HepG2 (cell line): ENCODE data around the gene ANKRD11. TPM values are rescaled to one million over a fixed set of nuclear protein-coding genes. Genes with fewer than 3 reads are reported as not detected.

Source experiments
- ATRX ChIP-seq: sonication (generic); formaldehyde crosslinking; IDR thresholded peaks from 2 replicates; pipeline ENCODE4 v1.4.0; 2020; ENCODE audit warnings: missing genetic modification reagents, borderline replicate concordance
- ELF3 ChIP-seq: IDR thresholded peaks from 2 replicates; pipeline ENCODE4 v1.6.1; 2016; ENCODE audit warnings: missing genetic modification reagents, missing compliant biosample characterization
- GATA4 ChIP-seq: sonication (generic); IDR thresholded peaks from 2 replicates; pipeline ENCODE4 v1.6.1; 2016; ENCODE audit warnings: antibody characterized with exemption, low read depth, borderline replicate concordance
- HNRNPUL1 ChIP-seq: fragments of 200-400 bp; formaldehyde crosslinking; IDR thresholded peaks from 2 replicates; pipeline ENCODE4 v1.6.1; 2017; ENCODE audit warnings: low read depth, mild to moderate bottlenecking, low read length, moderate library complexity
- MXD3 ChIP-seq: IDR thresholded peaks from 2 replicates; pipeline ENCODE4 v1.6.1; 2016; ENCODE audit warnings: mild to moderate bottlenecking, missing biosample characterization, missing genetic modification reagents
- NAIF1 ChIP-seq: sonication (generic); formaldehyde crosslinking; IDR thresholded peaks from 2 replicates; pipeline ENCODE4 v1.5.0; 2020; ENCODE audit warnings: mild to moderate bottlenecking, missing genetic modification reagents, borderline replicate concordance
- NBN ChIP-seq: fragments of 450-650 bp; conservative IDR thresholded peaks from 2 replicates; pipeline ENCODE4 v1.6.1; 2017
- NCOA5 ChIP-seq: sonication (generic); formaldehyde crosslinking; IDR thresholded peaks from 2 replicates; pipeline ENCODE4 v1.4.0; 2020; ENCODE audit warnings: missing genetic modification reagents
- NFIB ChIP-seq: sonication (generic); formaldehyde crosslinking; IDR thresholded peaks from 2 replicates; pipeline ENCODE4 v1.9.0; 2021; ENCODE audit warnings: missing genetic modification reagents, mild to moderate bottlenecking, borderline replicate concordance
- NFYC ChIP-seq: IDR thresholded peaks from 2 replicates; pipeline ENCODE4 v1.6.1; 2016; ENCODE audit warnings: missing genetic modification reagents, missing compliant biosample characterization
- NR2F2 ChIP-seq: IDR thresholded peaks from 2 replicates; pipeline ENCODE4 v1.6.1; 2012; ENCODE audit warnings: low read depth, inconsistent platforms, borderline replicate concordance
- PLRG1 ChIP-seq: fragments of 450-650 bp; conservative IDR thresholded peaks from 2 replicates; pipeline ENCODE4 v1.6.1; 2016
- SALL2 ChIP-seq: sonication (generic); formaldehyde crosslinking; IDR thresholded peaks from 2 replicates; pipeline ENCODE4 v1.8.1; 2023; ENCODE audit warnings: mild to moderate bottlenecking, missing genetic modification reagents, inconsistent platforms
- STAT5B ChIP-seq: sonication (generic); formaldehyde crosslinking; IDR thresholded peaks from 2 replicates; pipeline ENCODE4 v1.4.0; 2020; ENCODE audit warnings: missing genetic modification reagents
- TCF7L2 ChIP-seq: IDR thresholded peaks from 2 replicates; pipeline ENCODE4 v1.6.1; 2011; ENCODE audit warnings: mild to moderate bottlenecking, low read depth, low read length, moderate library complexity
- ZNF33A ChIP-seq: sonication (generic); formaldehyde crosslinking; IDR thresholded peaks from 2 replicates; pipeline ENCODE4 v1.5.1; 2020; ENCODE audit warnings: missing genetic modification reagents, mild to moderate bottlenecking, moderate library complexity, borderline replicate concordance
- ZNF552 ChIP-seq: sonication (generic); formaldehyde crosslinking; IDR thresholded peaks from 2 replicates; pipeline ENCODE4 v1.9.0; 2022; ENCODE audit warnings: missing genetic modification reagents, mild to moderate bottlenecking, borderline replicate concordance
- ZNF557 ChIP-seq: sonication (generic); formaldehyde crosslinking; IDR thresholded peaks from 2 replicates; pipeline ENCODE4 v1.4.0; 2020; ENCODE audit warnings: missing genetic modification reagents
- ZNF572 ChIP-seq: sonication (generic); formaldehyde crosslinking; IDR thresholded peaks from 2 replicates; pipeline ENCODE4 v1.5.1; 2020; ENCODE audit warnings: mild to moderate bottlenecking, missing genetic modification reagents
- ZNF678 ChIP-seq: sonication (generic); formaldehyde crosslinking; IDR thresholded peaks from 2 replicates; pipeline ENCODE4 v1.4.0; 2020; ENCODE audit warnings: mild to moderate bottlenecking, missing genetic modification reagents
- ZNF83 ChIP-seq: sonication (generic); formaldehyde crosslinking; IDR thresholded peaks from 2 replicates; pipeline ENCODE4 v1.4.0; 2020; ENCODE audit warnings: missing genetic modification reagents, mild to moderate bottlenecking, borderline replicate concordance
- ZSCAN21 ChIP-seq: sonication (generic); formaldehyde crosslinking; IDR thresholded peaks from 2 replicates; pipeline ENCODE4 v1.8.0; 2022; ENCODE audit warnings: mild to moderate bottlenecking, missing genetic modification reagents, moderate library complexity, borderline replicate concordance
- polyA plus RNA-seq, 8 experiments: library from polyadenylated mRNA; depleted of rRNA in 3 of 8; stranded (reverse) in 7 of 8; unstranded in 1 of 8; fragments of >200 nt; fragmentation: Illumina TruSeq in 4 of 8; extraction: Trizol in 4 of 8; gene quantifications; 2 replicates each; pipeline versions ENCODE4 v1.2.1 to v1.2.3, GENCODE V29; 2011 to 2016; ENCODE audit warnings: low read depth in 4 of 8, missing spikeins in 1 of 8, mixed read lengths in 1 of 8; ENCODE audit not compliant: insufficient read depth in 1 of 8
- total RNA-seq, 5 experiments: library from RNA; depleted of rRNA; stranded (reverse); fragments of >200 nt; fragmentation: Illumina TruSeq; extraction: Trizol; gene quantifications; 2 replicates each; pipeline ENCODE4 v1.2.3, GENCODE V29; 2016; ENCODE audit warnings: low read depth in 1 of 5
- TF ChIP-seq, protein P1 (sequence below): sonication (generic); formaldehyde crosslinking; IDR thresholded peaks from 2 replicates; pipeline ENCODE4 v1.5.0; 2020; ENCODE audit warnings: missing genetic modification reagents
- TF ChIP-seq, protein P2 (sequence below): sonication (generic); formaldehyde crosslinking; conservative IDR thresholded peaks from 2 replicates; pipeline ENCODE4 v1.8.0; 2022; ENCODE audit warnings: low read depth, missing genetic modification reagents
- TF ChIP-seq, protein P3 (sequence below): sonication (generic); formaldehyde crosslinking; IDR thresholded peaks from 2 replicates; pipeline ENCODE4 v1.5.0; 2020; ENCODE audit warnings: mild to moderate bottlenecking, low read depth, missing genetic modification reagents, borderline replicate concordance
- TF ChIP-seq, protein P4 (sequence below): sonication (generic); formaldehyde crosslinking; IDR thresholded peaks from 2 replicates; pipeline ENCODE4 v1.4.0; 2020; ENCODE audit warnings: mild to moderate bottlenecking, missing genetic modification reagents

The ANKRD11 gene
- total and polyA plus RNA-seq, 2 of the 13 experiments (the other 11 are each of a cell fraction or from before 2014, with no cell fraction given): 21.4 to 38.4 TPM

DNA sequence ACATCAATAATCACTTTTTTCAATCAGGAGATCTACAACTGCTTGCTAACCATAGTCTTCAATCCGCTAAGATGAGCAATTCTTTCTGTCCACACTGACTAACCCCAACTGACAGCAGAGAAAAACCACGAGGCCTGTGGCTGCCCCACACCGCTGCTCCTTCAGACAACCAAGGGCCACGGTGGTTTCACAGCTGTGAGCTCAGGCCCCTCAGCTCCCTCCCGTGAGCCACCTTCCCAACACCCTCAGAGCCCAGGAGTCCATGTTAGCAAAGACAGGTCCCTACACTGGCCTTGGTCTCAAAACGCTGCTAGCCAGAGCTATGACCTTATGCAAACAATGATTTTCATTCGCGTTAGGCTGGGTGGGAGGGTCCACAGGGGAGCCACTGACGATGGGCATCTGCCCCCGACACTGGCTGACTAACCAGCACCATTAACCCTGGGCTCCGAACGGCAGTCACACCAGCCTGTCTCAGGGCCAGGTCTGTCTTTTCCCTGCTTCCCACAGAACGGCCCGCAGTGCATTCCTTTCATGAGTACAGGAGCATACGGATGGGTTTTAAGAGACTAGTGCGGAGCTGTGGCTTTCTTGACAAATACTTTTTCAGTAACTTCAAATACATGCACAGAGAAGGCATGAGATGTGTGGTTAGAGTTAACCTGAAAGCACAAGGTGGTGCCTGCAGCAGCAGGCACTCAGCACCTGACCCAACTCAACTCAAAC lies 67.3 kb downstream of the ANKRD11 start (continued):
- no peak for TF ChIP-seq NR2F2
- no peak for TF ChIP-seq ZNF552 (CRISPR knock-in tag)
- no peak for TF ChIP-seq PLRG1
- TF ChIP-seq, protein P1, sequence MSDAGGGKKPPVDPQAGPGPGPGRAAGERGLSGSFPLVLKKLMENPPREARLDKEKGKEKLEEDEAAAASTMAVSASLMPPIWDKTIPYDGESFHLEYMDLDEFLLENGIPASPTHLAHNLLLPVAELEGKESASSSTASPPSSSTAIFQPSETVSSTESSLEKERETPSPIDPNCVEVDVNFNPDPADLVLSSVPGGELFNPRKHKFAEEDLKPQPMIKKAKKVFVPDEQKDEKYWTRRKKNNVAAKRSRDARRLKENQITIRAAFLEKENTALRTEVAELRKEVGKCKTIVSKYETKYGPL (CRISPR knock-in tag): no peak
- TF ChIP-seq ZNF557 (CRISPR knock-in tag): no peak
- TF ChIP-seq NAIF1: no peak
- TF ChIP-seq, protein P2, sequence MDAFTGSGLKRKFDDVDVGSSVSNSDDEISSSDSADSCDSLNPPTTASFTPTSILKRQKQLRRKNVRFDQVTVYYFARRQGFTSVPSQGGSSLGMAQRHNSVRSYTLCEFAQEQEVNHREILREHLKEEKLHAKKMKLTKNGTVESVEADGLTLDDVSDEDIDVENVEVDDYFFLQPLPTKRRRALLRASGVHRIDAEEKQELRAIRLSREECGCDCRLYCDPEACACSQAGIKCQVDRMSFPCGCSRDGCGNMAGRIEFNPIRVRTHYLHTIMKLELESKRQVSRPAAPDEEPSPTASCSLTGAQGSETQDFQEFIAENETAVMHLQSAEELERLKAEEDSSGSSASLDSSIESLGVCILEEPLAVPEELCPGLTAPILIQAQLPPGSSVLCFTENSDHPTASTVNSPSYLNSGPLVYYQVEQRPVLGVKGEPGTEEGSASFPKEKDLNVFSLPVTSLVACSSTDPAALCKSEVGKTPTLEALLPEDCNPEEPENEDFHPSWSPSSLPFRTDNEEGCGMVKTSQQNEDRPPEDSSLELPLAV (CRISPR knock-in tag): no peak
- TF ChIP-seq NFYC: no peak
- TF ChIP-seq NCOA5 (CRISPR knock-in tag): no peak
- TF ChIP-seq MXD3 (CRISPR knock-in tag): no peak
- TF ChIP-seq ELF3 (CRISPR knock-in tag): no peak
- TF ChIP-seq SALL2: no peak
- TF ChIP-seq, protein P3, sequence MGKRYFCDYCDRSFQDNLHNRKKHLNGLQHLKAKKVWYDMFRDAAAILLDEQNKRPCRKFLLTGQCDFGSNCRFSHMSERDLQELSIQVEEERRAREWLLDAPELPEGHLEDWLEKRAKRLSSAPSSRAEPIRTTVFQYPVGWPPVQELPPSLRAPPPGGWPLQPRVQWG: no peak
- TF ChIP-seq GATA4: no peak
- no peak for TF ChIP-seq STAT5B (CRISPR knock-in tag)
- peak; percentile 28; the same call in 1 of the 2 replicates for TF ChIP-seq ZSCAN21 (CRISPR knock-in tag)
- TF ChIP-seq, protein P4, sequence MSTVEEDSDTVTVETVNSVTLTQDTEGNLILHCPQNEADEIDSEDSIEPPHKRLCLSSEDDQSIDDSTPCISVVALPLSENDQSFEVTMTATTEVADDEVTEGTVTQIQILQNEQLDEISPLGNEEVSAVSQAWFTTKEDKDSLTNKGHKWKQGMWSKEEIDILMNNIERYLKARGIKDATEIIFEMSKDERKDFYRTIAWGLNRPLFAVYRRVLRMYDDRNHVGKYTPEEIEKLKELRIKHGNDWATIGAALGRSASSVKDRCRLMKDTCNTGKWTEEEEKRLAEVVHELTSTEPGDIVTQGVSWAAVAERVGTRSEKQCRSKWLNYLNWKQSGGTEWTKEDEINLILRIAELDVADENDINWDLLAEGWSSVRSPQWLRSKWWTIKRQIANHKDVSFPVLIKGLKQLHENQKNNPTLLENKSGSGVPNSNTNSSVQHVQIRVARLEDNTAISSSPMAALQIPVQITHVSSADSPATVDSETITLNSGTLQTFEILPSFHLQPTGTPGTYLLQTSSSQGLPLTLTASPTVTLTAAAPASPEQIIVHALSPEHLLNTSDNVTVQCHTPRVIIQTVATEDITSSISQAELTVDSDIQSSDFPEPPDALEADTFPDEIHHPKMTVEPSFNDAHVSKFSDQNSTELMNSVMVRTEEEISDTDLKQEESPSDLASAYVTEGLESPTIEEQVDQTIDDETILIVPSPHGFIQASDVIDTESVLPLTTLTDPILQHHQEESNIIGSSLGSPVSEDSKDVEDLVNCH (CRISPR knock-in tag): no peak
- TF ChIP-seq ZNF83: no peak
- TF ChIP-seq ZNF572 (CRISPR knock-in tag): no peak
- TF ChIP-seq NBN: no peak
- TF ChIP-seq ZNF33A: no peak
- no peak for TF ChIP-seq ATRX (CRISPR knock-in tag)
- TF ChIP-seq NFIB (CRISPR knock-in tag): no peak
- no peak for TF ChIP-seq TCF7L2
- TF ChIP-seq HNRNPUL1: no peak
- TF ChIP-seq ZNF678: no peak
